HCT116 (cell line): Measurements from ENCODE around the gene ZSWIM6.

Source experiments
- CEBPB ChIP-seq: IDR thresholded peaks from 2 replicates; pipeline ENCODE4 v1.6.1; 2012; ENCODE audit warnings: low read depth
- ELF1 ChIP-seq: IDR thresholded peaks from 2 replicates; pipeline ENCODE4 v1.6.1; 2012; ENCODE audit warnings: low read depth, borderline replicate concordance
- EZH2 ChIP-seq: fragments of 200-600 bp; sonication (generic); IDR thresholded peaks from 2 replicates; pipeline ENCODE4 v1.6.1; 2017; ENCODE audit warnings: antibody characterized with exemption, mixed run types
- EZH2phosphoT487 ChIP-seq: fragments of 200-600 bp; IDR thresholded peaks from 2 replicates; pipeline ENCODE4 v1.6.1; 2018; ENCODE audit warnings: antibody characterized with exemption, borderline replicate concordance
- POLR2A ChIP-seq: IDR thresholded peaks from 2 replicates; pipeline ENCODE4 v1.7.0; 2011; ENCODE audit warnings: borderline replicate concordance; ENCODE audit not compliant: insufficient read depth, insufficient read length; ENCODE audit errors: extremely low read depth
- POLR2AphosphoS5 ChIP-seq: IDR thresholded peaks from 2 replicates; pipeline ENCODE4 v1.6.1; 2011; ENCODE audit warnings: mild to moderate bottlenecking, low read depth, low read length, moderate library complexity
- SP1 ChIP-seq: IDR thresholded peaks from 2 replicates; pipeline ENCODE4 v1.6.1; 2012; ENCODE audit warnings: low read depth
- TCF7L2 ChIP-seq: IDR thresholded peaks from 2 replicates; pipeline ENCODE4 v1.7.0; 2011; ENCODE audit warnings: borderline replicate concordance, inconsistent platforms; ENCODE audit not compliant: insufficient read depth, insufficient read length; ENCODE audit errors: extremely low read depth
- YY1 ChIP-seq: IDR thresholded peaks from 2 replicates; pipeline ENCODE4 v1.6.1; 2011; ENCODE audit warnings: low read length, low read depth, moderate library complexity, mild to moderate bottlenecking; ENCODE audit not compliant: insufficient replicate concordance; ENCODE audit errors: extremely low read depth
- ZFX ChIP-seq: fragments of 450-650 bp; IDR thresholded peaks from 2 replicates; pipeline ENCODE4 v1.6.1; 2017
- TF ChIP-seq, protein P1 (sequence below), 3 experiments: fragments of 200-600 bp in 1 of 3; sonication (generic) in 1 of 3; IDR thresholded peaks in 2 of 3; conservative IDR thresholded peaks in 1 of 3; 2 replicates each; pipeline ENCODE4 v1.5.1; 2012 to 2017; ENCODE audit warnings: low read depth in 2 of 3, low read length in 2 of 3, antibody characterized with exemption in 1 of 3, borderline replicate concordance in 1 of 3, control low read depth in 1 of 3, mild to moderate bottlenecking in 1 of 3, mixed read lengths in 1 of 3, mixed run types in 1 of 3, moderate library complexity in 1 of 3; ENCODE audit not compliant: insufficient read depth in 1 of 3
- TF ChIP-seq, protein P2 (sequence below): IDR thresholded peaks from 2 replicates; pipeline ENCODE4 v1.6.1; 2012
- TF ChIP-seq, protein P3 (sequence below): IDR thresholded peaks from 2 replicates; pipeline ENCODE4 v1.6.1; 2012; ENCODE audit warnings: low read depth
- TF ChIP-seq, protein P4 (sequence below): IDR thresholded peaks from 2 replicates; pipeline ENCODE4 v1.6.1; 2012

DNA sequence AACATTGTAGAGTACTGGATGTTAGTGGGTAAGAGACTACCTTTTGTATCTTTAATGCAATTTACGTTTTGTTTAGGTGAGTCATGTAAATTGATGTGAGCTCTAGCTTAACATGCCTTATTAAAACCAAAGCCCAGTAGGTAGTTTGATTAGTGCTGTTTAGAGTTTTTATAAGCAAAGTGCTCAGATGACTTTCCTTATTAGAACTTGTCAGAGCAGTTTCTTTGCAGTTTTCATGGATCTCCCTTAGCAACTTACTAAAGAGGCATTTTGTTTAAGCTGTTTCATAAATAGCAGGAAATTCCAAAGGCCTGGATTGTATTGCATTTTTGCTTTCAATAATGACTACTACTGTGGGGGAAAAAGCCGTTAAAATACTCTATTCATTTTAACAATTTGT, 14.5 kb downstream of the ZSWIM6 start:
- TF ChIP-seq, protein P1, sequence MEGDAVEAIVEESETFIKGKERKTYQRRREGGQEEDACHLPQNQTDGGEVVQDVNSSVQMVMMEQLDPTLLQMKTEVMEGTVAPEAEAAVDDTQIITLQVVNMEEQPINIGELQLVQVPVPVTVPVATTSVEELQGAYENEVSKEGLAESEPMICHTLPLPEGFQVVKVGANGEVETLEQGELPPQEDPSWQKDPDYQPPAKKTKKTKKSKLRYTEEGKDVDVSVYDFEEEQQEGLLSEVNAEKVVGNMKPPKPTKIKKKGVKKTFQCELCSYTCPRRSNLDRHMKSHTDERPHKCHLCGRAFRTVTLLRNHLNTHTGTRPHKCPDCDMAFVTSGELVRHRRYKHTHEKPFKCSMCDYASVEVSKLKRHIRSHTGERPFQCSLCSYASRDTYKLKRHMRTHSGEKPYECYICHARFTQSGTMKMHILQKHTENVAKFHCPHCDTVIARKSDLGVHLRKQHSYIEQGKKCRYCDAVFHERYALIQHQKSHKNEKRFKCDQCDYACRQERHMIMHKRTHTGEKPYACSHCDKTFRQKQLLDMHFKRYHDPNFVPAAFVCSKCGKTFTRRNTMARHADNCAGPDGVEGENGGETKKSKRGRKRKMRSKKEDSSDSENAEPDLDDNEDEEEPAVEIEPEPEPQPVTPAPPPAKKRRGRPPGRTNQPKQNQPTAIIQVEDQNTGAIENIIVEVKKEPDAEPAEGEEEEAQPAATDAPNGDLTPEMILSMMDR (IDR thresholded peaks at IDR 0.05 in 2 of 3, conservative IDR thresholded peaks at IDR 0.05 in 1 of 3; ENCODE audit: borderline replicate concordance in 1 of 3, insufficient read depth in 1 of 3, low read depth in 2 of 3, low read length in 2 of 3) = no peak
- TF ChIP-seq CEBPB (no peak), POLR2A (no peak), EZH2 (no peak), ELF1 (no peak), ZFX (no peak), SP1 (no peak), YY1 (no peak), POLR2AphosphoS5 (no peak), TCF7L2 (no peak), EZH2phosphoT487 (no peak)
- TF ChIP-seq, protein P2, sequence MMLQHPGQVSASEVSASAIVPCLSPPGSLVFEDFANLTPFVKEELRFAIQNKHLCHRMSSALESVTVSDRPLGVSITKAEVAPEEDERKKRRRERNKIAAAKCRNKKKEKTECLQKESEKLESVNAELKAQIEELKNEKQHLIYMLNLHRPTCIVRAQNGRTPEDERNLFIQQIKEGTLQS = no peak
- TF ChIP-seq, protein P3, sequence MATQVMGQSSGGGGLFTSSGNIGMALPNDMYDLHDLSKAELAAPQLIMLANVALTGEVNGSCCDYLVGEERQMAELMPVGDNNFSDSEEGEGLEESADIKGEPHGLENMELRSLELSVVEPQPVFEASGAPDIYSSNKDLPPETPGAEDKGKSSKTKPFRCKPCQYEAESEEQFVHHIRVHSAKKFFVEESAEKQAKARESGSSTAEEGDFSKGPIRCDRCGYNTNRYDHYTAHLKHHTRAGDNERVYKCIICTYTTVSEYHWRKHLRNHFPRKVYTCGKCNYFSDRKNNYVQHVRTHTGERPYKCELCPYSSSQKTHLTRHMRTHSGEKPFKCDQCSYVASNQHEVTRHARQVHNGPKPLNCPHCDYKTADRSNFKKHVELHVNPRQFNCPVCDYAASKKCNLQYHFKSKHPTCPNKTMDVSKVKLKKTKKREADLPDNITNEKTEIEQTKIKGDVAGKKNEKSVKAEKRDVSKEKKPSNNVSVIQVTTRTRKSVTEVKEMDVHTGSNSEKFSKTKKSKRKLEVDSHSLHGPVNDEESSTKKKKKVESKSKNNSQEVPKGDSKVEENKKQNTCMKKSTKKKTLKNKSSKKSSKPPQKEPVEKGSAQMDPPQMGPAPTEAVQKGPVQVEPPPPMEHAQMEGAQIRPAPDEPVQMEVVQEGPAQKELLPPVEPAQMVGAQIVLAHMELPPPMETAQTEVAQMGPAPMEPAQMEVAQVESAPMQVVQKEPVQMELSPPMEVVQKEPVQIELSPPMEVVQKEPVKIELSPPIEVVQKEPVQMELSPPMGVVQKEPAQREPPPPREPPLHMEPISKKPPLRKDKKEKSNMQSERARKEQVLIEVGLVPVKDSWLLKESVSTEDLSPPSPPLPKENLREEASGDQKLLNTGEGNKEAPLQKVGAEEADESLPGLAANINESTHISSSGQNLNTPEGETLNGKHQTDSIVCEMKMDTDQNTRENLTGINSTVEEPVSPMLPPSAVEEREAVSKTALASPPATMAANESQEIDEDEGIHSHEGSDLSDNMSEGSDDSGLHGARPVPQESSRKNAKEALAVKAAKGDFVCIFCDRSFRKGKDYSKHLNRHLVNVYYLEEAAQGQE = no peak
- TF ChIP-seq, protein P4, sequence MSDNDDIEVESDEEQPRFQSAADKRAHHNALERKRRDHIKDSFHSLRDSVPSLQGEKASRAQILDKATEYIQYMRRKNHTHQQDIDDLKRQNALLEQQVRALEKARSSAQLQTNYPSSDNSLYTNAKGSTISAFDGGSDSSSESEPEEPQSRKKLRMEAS = no peak
